ENCODE results near the gene SH2D3A. TPM values are rescaled to one million over a fixed set of nuclear protein-coding genes. Genes with fewer than 3 reads are reported as not detected.
"Not testable (repeated sequence)": the region's sequence is repeated elsewhere in the genome, so short reads cannot be mapped to it uniquely, and the experiment has no call there.

Gene SH2D3A
- total and polyA plus RNA-seq, 2 donors, result 5.5 to 11.4 TPM

DNA sequence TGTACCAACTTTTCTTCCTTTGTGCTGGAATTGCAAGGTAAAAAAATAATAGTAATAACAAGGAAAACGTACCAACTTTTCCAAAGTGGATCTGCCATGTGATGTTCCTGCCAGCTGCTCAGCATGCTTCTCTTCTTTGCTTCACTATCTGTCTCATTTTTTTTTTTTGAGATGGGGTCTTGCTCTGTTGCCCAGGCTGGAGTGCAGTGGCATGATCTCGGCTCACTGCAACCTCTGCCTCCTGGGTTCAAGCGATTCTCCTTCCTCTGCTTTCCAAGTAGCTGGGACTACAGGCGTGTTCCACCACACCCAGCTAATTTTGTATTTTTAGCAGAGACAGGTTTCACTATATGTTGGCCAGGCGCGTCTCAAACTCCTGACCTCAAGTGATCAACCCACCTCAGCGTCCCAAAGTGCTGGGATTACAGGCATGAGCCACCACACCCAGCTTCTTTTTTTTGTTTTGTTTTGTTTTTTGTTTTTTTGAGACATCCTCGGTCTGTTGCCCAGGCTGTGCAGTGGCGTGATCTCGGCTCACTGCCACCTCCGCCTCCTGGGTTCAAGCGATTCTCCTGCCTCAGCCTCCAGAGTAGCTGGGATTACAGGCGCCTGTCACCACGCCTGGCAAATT, 33.0 kb upstream of the SH2D3A start:
- not testable (repeated sequence) for H3K27ac ChIP-seq (ENCODE audit: low read depth); H3K4me3 ChIP-seq (ENCODE audit: low read depth, low read length); DNase-seq (ENCODE audit: extremely low spot score); H3K36me3 ChIP-seq (ENCODE audit: insufficient read depth); H3K4me1 ChIP-seq (ENCODE audit: insufficient read depth)
- 83% methylated on average over 14 of the region's 14 CpGs for WGBS

DNA sequence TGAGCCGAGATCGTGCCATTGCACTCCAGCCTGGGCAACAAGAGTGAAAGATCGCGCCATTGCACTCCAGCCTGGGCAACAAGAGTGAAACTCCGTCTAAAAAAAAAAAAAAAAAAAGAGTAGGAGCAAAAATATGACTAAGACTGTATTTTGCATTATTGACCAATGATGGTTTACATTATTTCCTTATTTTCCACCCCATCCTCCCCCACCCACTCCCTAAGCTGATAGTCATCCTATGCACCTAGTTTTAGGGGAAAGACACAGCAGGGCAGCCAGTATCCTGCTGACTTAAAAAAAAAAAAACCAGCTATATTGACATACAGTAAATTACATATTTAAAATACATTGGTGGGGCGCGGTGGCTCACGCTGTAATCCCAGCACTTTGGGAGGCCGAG, 30.4 kb upstream of the SH2D3A start:
- Histone ChIP-seq H3K27ac (ENCODE audit: low read depth) (no peak overlapping the region), H3K4me1 (ENCODE audit: insufficient read depth) (no peaks in the 10 kb centered on the region), H3K36me3 (ENCODE audit: insufficient read depth) (no peaks in the 10 kb centered on the region), H3K4me3 (ENCODE audit: low read depth, low read length) (no peak overlapping the region)
- no peak for DNase-seq (ENCODE audit: extremely low spot score)
- whole genome bisulfite sequencing, result 85% methylated on average over 9 of the region's 9 CpGs

DNA sequence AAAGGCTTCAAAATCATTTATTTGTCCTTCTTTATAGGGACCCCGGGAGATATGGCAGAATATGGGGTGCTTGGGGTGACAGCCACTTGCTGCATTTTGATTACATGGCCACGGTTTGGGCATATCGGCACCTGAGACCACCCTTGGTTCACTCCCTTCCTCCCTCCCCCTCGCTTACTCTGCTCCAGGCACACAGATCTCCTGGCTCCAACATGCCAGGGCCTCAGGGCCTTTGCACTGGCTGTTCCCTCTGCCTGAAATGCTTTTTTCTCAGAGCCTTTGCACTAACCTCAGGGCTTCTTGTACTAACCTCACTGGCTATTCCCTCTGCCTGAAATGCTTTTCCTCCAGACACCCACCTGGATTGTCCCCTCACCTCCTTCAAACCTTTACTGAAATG, 29.0 kb upstream of the SH2D3A start:
- DNase-seq (ENCODE audit: extremely low spot score), result no peak
- H3K27ac ChIP-seq (ENCODE audit: low read depth), result no peak overlapping the region
- H3K36me3 ChIP-seq (ENCODE audit: insufficient read depth), result no peaks in the 10 kb centered on the region
- no peak overlapping the region for H3K4me3 ChIP-seq (ENCODE audit: low read depth, low read length)
- 90% methylated on average over 4 of the region's 4 CpGs for WGBS
- H3K4me1 ChIP-seq (ENCODE audit: insufficient read depth), result no peaks in the 10 kb centered on the region

DNA sequence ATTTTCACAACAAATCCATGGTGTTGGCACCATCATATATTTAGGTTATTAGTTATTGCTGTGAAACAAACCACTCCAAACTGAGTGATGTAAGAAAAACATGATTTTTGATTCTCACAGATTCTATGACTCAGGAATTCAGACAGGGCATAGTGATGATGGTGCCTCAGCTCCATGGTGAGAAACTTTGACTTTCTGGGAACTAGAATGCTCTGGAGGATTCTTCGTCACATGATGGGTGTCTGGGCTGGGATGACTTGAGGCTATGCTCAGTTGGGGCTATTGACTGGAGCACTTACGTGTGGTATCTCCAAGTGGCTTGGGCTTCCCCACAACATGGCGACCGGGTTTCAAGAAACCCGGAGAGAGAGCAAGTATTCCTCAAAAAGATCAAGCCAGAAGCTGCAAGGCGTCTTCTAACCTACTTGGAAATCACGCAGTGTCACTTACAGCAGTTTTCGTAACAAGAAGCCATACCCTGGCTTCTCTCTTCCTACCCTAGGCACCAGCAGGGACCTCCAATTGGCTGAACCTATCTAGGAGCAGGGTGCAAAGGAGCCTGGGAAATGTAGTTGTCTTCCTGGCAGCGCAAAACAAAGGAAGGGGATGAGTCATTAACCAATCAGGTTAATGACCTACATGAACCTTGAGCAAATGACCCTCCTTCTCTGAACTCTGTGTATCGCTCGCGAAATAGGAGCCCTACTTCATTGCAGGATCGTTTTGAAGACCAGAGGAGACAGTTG, 27.6 kb upstream of the SH2D3A start:
- Histone ChIP-seq H3K4me3 (ENCODE audit: low read depth, low read length) (no peak overlapping the region), H3K27ac (ENCODE audit: low read depth) (no peak overlapping the region), H3K36me3 (ENCODE audit: insufficient read depth) (no peaks in the 10 kb centered on the region), H3K4me1 (ENCODE audit: insufficient read depth) (no peaks in the 10 kb centered on the region)
- WGBS, result 80% methylated on average over 13 of the region's 13 CpGs
- no peak for DNase-seq (ENCODE audit: extremely low spot score)

DNA sequence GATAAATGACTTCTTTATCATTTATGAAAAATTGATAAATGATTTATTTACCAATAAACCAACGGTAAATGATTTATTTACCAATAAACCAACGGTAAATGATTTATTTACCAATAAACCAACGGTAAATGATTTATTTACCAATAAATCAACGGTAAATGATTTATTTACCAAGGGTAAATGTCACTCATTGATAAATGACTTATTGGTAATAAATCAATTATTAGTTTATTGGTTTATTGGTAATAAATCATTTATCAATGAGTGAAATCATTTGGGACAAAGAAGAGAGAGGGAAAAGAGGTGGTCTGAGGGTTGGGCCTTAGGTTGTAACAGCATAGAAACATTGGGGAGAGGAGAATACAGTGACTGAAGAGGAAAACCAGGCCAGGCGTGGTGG, 26.7 kb upstream of the SH2D3A start:
- WGBS, result 87% methylated on average over 5 of the region's 5 CpGs
- Histone ChIP-seq H3K4me3 (ENCODE audit: low read depth, low read length) (no peak overlapping the region), H3K4me1 (ENCODE audit: insufficient read depth) (no peaks in the 10 kb centered on the region), H3K36me3 (ENCODE audit: insufficient read depth) (no peaks in the 10 kb centered on the region), H3K27ac (ENCODE audit: low read depth) (no peak overlapping the region)
- DNase-seq (ENCODE audit: extremely low spot score), result no peak

DNA sequence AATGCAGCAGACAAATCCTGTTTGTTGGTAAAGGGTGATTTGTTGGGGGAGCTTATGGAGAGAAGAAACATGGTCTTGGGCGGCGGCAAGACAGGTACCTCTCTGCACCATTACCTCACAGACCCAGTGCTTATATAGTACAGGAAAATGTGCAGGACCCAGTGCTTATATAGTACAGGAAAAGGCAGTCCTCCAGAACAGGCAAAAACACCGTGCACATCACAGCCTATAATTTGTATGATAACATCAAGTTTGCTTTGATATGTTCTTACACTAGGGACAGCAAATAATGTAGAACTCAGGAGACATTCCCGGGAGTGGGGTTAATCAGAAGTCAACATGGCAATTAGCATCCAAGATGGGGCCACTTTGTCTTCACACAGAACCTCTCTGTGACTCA, 26.2 kb upstream of the SH2D3A start:
- DNase-seq (ENCODE audit: extremely low spot score), result no peak
- Histone ChIP-seq H3K36me3 (ENCODE audit: insufficient read depth) (no peaks in the 10 kb centered on the region), H3K4me3 (ENCODE audit: low read depth, low read length) (no peak overlapping the region), H3K27ac (ENCODE audit: low read depth) (no peak overlapping the region), H3K4me1 (ENCODE audit: insufficient read depth) (no peaks in the 10 kb centered on the region)
- 74% methylated on average over 4 of the region's 4 CpGs for WGBS

DNA sequence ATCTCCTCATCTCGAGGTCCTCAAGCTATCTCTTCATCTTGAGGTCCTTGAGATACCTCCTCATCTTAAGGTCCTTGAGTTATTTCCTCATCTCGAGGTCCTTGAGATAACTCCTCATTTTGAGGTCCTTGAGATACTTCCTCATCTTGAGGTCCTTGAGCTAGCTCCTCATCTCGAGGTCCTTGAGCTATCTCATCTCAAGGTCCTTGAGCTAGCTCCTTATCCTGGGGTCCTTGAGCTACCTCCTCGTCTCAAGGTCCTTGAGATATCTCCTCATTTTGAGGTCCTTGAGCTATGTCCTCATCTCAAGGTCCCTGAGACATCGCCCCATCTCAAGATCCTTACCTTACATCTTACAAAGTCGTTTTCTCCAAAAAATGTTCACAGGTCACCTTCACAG, 24.0 kb upstream of the SH2D3A start:
- Histone ChIP-seq H3K4me1 (ENCODE audit: insufficient read depth) (no peaks in the 10 kb centered on the region), H3K4me3 (ENCODE audit: low read depth, low read length) (no peak overlapping the region), H3K27ac (ENCODE audit: low read depth) (no peak overlapping the region), H3K36me3 (ENCODE audit: insufficient read depth) (no peaks in the 10 kb centered on the region)
- DNase-seq (ENCODE audit: extremely low spot score), result no peak
- WGBS, result 62% methylated on average over 6 of the region's 6 CpGs

DNA sequence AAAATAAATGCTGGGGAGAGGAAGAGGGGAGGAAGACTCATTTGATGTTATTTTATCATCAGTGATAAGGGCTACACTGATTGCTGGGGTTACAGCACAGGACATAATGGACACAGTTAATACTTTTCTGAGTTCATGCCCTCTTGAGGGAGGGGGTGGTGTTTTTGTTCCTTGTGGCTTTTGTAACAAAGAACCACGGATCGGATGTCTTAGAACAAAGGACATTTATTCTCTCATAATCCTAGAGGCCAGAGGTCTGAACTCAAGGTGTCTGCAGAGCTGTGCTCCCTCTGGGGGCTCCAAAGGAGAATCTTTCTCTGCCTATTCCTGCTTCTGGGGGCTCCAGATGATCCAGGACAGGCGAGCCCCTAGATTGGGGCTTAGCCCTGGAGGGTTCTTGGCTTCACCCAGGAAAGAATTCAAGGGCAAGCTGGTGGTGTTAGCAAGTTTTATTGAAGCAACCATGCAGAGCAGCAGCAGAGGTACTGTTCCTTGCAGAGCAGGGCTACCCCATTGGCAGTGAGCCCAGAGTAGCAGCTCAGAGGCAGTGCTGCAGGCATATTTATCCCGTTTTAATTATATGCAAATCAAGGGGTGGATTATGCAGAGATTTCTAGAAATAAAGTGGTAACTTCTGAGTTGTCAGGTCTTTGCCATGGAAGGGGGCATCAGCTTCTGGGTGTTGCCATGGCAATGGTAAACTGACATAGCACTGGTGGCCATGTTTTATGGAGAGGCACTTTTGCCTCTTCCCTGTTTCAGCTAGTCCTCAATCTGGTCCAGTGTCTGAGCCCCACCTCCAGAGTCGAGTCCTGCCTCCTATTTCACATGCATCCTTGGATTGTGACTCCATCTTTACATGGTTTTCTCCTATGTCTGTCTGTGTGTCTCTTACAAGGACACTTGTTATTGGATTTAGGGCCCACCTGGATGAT, 23.2 kb upstream of the SH2D3A start:
- Histone ChIP-seq H3K4me3 (ENCODE audit: low read depth, low read length) (no peak overlapping the region), H3K27ac (ENCODE audit: low read depth) (no peak overlapping the region), H3K4me1 (ENCODE audit: insufficient read depth) (no peaks in the 10 kb centered on the region), H3K36me3 (ENCODE audit: insufficient read depth) (no peaks in the 10 kb centered on the region)
- no peak for DNase-seq (ENCODE audit: extremely low spot score)
- WGBS, result 58% methylated on average over 5 of the region's 5 CpGs

DNA sequence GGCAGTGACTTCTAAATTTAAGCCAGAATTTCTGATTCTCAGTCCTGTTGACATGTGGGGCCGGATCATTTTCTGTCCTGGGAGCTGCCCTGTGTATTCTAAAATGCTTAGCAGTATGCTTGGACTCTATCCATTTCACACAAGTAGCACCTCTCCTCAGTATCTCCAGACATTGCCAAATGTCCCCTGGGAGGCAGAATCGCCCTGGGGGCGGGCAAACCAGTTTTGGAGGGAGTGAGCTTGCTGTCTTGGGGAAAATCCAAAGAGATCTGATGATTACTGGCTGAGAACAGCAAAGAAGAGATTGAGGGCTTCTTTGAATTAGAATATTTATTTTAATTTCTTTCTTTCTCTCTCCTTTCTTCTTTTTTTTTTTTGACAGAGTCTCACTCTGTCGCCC, 21.7 kb upstream of the SH2D3A start:
- WGBS, result 77% methylated on average over 4 of the region's 4 CpGs
- DNase-seq (ENCODE audit: extremely low spot score), result no peak
- Histone ChIP-seq H3K4me3 (ENCODE audit: low read depth, low read length) (no peak overlapping the region), H3K36me3 (ENCODE audit: insufficient read depth) (no peaks in the 10 kb centered on the region), H3K27ac (ENCODE audit: low read depth) (no peak overlapping the region), H3K4me1 (ENCODE audit: insufficient read depth) (no peaks in the 10 kb centered on the region)

DNA sequence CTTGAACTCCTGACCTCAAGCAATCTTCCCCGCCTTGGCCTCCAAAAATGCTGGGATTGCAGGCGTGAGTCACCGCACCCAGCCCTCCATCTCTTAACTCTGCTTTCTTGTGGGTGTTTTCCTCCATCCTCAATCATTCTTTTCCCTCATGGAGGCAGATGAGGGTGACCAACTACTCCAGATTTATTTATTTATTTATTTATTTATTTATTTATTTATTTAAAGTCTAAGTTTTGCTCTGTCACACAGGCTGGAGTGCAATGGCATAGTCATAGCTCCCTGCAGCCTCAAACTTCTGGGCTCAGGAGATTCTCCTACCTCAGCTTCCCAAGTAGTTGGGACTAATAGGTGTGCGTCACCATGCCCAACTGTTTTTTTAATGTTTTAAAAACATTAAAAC, 20.2 kb upstream of the SH2D3A start:
- no peak for DNase-seq (ENCODE audit: extremely low spot score)
- no peaks in the 10 kb centered on the region for H3K4me1 ChIP-seq (ENCODE audit: insufficient read depth)
- WGBS, result 83% methylated on average over 4 of the region's 4 CpGs
- H3K36me3 ChIP-seq (ENCODE audit: insufficient read depth), result no peaks in the 10 kb centered on the region
- no peak overlapping the region for H3K27ac ChIP-seq (ENCODE audit: low read depth)
- no peak overlapping the region for H3K4me3 ChIP-seq (ENCODE audit: low read depth, low read length)

DNA sequence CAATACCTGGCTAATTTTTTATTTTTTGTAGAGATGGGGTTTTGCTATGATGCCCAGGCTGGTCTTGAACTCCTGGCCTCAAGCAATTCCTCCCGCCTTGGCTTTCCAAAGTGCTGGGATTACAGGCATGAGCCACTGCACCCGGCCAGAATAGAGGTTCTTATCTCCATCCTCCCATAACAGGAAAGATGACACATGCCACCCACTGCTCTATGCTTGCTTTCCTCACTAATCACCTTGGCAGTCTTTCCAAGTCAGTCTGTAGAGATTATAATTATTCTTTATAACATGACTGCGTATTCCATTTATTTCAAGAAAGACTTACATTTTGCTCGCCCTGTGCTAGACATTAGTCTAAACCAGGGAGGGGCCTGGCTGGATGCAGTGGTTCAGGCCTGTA, 12.0 kb upstream of the SH2D3A start:
- no peak for DNase-seq (ENCODE audit: extremely low spot score)
- no peaks in the 10 kb centered on the region for H3K36me3 ChIP-seq (ENCODE audit: insufficient read depth)
- H3K4me3 ChIP-seq (ENCODE audit: low read depth, low read length), result no peak overlapping the region
- no peak overlapping the region for H3K27ac ChIP-seq (ENCODE audit: low read depth)
- 46% methylated on average over 4 of the region's 4 CpGs for WGBS
- H3K4me1 ChIP-seq (ENCODE audit: insufficient read depth), result no peaks in the 10 kb centered on the region

DNA sequence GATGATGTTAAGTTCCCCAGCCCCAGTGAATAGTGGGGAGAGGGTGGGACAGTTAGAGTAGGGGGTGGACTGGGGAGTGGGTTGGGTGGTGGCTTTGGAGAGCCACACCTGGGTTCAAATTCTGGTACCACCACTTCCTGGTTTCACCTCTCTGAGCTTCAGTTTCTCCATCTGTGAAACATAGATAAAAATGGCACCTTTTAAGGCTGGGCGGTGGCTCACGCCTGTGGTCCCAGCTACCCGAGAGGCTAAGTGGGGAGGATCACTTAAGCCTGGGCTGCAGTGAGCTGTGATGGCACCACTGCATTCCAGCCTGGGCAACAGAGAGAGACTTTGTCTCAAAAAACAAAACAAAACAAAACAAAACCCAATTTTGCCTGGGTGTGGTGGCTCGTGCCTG, 11.2 kb upstream of the SH2D3A start:
- WGBS, result 77% methylated on average over 4 of the region's 4 CpGs
- no peaks in the 10 kb centered on the region for H3K4me1 ChIP-seq (ENCODE audit: insufficient read depth)
- DNase-seq (ENCODE audit: extremely low spot score), result no peak

DNA sequence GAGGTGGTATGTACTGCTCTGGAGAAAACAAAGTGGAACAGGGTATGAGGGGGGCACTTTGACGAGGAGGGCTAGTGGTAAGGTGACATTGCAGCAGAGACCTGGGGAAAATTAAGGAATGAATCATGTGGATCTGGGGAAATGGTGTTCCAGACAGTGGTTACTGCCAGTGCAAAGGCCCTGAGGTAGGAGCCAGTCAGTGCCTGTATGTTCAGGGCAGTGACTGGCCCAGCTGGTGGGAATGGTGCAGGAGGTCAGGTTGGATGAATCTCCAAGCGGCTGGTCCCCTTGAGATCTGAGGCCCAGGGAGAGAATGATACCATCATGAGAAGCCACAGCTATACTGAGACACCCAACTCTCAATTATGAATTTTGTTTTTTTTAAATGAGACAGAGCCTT, 10.2 kb upstream of the SH2D3A start:
- no peak for DNase-seq (ENCODE audit: extremely low spot score)
- H3K27ac ChIP-seq (ENCODE audit: low read depth), result no peak overlapping the region
- no peaks in the 10 kb centered on the region for H3K4me1 ChIP-seq (ENCODE audit: insufficient read depth)
- H3K36me3 ChIP-seq (ENCODE audit: insufficient read depth), result no peaks in the 10 kb centered on the region
- 85% methylated on average over 2 of the region's 2 CpGs for WGBS
- no peak overlapping the region for H3K4me3 ChIP-seq (ENCODE audit: low read depth, low read length)

More for the DNA sequence above, 11.2 kb upstream of the SH2D3A start:
- H3K36me3 ChIP-seq (ENCODE audit: insufficient read depth), result no peaks in the 10 kb centered on the region
- no peak overlapping the region for H3K27ac ChIP-seq (ENCODE audit: low read depth)
- no peak overlapping the region for H3K4me3 ChIP-seq (ENCODE audit: low read depth, low read length)

DNA sequence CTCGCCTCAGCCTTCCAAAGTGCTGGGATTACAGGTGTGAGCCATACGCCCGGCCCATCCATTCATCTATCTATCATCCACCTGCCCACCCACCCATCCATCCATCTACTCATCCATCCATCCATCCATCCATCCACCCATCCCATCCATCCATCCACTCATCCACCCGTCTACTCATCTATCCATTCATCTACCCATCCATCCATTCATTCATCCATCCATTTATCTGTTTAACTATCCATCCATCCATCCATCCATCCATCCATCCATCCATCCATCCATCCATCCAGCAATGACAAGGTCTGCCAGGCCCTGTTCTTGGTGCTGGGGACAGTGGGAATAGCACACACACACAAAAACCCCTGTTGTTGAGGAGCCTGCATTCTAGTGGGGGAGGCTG, 9.8 kb upstream of the SH2D3A start:
- DNase-seq (ENCODE audit: extremely low spot score), result no peak
- WGBS, result 91% methylated on average over 4 of the region's 4 CpGs
- H3K4me1 ChIP-seq (ENCODE audit: insufficient read depth), result no peaks in the 10 kb centered on the region
- no peak overlapping the region for H3K4me3 ChIP-seq (ENCODE audit: low read depth, low read length)
- no peak overlapping the region for H3K27ac ChIP-seq (ENCODE audit: low read depth)
- no peaks in the 10 kb centered on the region for H3K36me3 ChIP-seq (ENCODE audit: insufficient read depth)
